ENCODE results near the gene MAPK8IP1.

The MAPK8IP1 gene

GRCh38 chr11:45859661-45860140 is 25.8 kb upstream of the MAPK8IP1 start:
- DNase-seq (ENCODE audit: low spot score) = no peak
- in situ Hi-C loops (cut with MboI; ENCODE audit: low pct_unique_long_range_greater_than_20kb, low sequenced_read_pairs, unreplicated experiment) = no loop called here
- TF ChIP-seq, protein P1, sequence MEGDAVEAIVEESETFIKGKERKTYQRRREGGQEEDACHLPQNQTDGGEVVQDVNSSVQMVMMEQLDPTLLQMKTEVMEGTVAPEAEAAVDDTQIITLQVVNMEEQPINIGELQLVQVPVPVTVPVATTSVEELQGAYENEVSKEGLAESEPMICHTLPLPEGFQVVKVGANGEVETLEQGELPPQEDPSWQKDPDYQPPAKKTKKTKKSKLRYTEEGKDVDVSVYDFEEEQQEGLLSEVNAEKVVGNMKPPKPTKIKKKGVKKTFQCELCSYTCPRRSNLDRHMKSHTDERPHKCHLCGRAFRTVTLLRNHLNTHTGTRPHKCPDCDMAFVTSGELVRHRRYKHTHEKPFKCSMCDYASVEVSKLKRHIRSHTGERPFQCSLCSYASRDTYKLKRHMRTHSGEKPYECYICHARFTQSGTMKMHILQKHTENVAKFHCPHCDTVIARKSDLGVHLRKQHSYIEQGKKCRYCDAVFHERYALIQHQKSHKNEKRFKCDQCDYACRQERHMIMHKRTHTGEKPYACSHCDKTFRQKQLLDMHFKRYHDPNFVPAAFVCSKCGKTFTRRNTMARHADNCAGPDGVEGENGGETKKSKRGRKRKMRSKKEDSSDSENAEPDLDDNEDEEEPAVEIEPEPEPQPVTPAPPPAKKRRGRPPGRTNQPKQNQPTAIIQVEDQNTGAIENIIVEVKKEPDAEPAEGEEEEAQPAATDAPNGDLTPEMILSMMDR (IDR thresholded peaks at IDR 0.05; ENCODE audit: extremely low read depth, insufficient read depth, missing control alignments) = no peak

DNA sequence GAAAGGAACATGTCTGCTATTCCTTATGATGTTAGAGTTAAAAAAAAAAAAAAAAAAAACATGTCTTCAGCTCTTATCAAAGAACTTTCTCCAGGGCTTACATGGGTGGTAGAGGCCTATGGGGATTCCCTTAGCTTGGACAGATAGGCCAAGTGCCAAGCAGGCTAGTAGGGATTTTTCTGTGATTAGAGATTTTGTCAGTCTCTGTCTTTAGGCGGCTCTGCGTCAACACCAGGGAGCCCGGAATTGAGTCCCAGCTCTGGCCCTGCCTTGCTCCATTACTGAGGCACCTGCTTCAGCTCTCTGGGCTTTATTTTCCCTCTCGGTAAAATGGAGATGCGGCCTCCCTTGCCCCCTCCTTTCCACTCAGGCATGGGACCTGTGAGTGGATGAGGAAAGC is 25.1 kb upstream of the MAPK8IP1 start:
- TF ChIP-seq, protein P1 (IDR thresholded peaks at IDR 0.05; ENCODE audit: extremely low read depth, insufficient read depth, missing control alignments) = no peak
- in situ Hi-C loops (cut with MboI; ENCODE audit: low pct_unique_long_range_greater_than_20kb, low sequenced_read_pairs, unreplicated experiment) = no loop called here
- DNase-seq (ENCODE audit: low spot score) = no peak

DNA sequence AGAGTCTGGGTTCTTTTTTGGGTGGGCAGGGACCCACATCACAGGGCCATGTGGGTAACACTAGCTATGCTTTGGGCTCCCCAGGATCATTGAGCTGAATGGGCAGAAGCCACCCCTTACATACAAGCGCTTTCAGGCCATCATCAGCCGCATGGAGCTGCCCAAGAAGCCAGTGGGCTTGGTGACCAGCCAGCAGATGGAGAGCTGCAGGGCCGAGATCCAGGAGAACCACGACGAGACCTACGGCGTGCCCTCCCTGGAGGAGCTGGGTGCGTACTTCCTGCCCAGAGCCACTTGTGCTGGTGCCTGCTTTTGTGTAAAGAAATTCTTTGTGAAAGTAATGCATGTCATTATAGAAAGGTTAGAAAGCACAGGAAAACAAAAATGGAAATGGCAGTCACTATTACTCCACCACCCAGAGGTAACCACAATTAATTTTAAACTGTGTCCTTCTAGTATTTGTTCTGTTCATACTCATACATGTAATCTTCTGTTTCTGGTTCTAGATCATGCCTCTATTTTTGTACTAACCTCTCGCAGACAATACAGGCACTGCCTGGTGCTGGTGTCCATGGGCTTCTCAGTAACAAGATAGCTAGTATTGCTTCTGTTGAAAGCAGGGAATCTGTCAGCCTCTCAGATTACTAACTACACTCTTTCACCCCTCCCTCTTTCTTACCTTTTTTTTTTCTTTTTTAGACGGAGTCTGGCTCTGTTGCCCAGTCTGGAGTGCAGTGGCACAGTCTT is 24.5 kb upstream of the MAPK8IP1 start:
- TF ChIP-seq, protein P1 (IDR thresholded peaks at IDR 0.05; ENCODE audit: extremely low read depth, insufficient read depth, missing control alignments) = no peak
- no peak for DNase-seq (ENCODE audit: low spot score)
- in situ Hi-C loops (cut with MboI; ENCODE audit: low pct_unique_long_range_greater_than_20kb, low sequenced_read_pairs, unreplicated experiment) = no loop called here

DNA sequence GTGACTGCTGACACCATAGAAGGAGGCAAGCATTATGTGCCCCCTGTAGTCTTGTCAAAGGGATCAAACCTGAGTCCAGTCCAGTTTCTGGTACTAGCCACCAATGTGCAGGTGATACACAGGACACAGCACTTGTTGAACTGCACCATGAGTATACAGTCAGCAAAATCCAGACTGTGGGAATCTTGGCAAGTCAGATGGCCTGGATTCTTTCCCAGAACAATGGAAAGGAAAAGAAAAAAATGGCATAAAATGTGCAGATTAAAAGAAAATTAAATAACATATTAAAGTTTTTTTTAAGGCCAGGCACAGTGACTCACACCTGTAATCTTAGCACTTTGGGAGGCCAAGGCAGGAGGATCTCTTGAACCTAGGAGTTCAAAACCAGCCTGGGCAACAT is 21.4 kb upstream of the MAPK8IP1 start:
- in situ Hi-C loops (cut with MboI; ENCODE audit: low pct_unique_long_range_greater_than_20kb, low sequenced_read_pairs, unreplicated experiment) = no loop called here
- TF ChIP-seq, protein P1 (IDR thresholded peaks at IDR 0.05; ENCODE audit: extremely low read depth, insufficient read depth, missing control alignments) = no peak
- no peak for DNase-seq (ENCODE audit: low spot score)

DNA sequence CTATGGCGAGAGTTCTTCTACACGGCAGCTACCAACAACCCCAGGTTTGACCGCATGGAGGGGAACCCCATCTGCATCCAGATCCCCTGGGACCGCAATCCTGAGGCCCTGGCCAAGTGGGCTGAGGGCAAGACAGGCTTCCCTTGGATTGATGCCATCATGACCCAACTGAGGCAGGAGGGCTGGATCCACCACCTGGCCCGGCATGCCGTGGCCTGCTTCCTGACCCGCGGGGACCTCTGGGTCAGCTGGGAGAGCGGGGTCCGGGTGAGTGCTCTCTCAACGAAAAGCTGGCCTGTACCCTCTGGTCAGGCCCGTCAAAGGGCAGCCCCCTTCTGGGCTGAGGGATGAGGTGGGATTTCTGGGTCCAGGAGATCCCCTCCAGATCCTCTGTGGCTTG is 15.9 kb upstream of the MAPK8IP1 start:
- TF ChIP-seq, protein P1 (IDR thresholded peaks at IDR 0.05; ENCODE audit: extremely low read depth, insufficient read depth, missing control alignments) = no peak
- in situ Hi-C loops (cut with MboI; ENCODE audit: low pct_unique_long_range_greater_than_20kb, low sequenced_read_pairs, unreplicated experiment) = no loop called here
- DNase-seq (ENCODE audit: low spot score) = no peak

- DNase-seq (ENCODE audit: low spot score) = no peak
- TF ChIP-seq, protein P1 (IDR thresholded peaks at IDR 0.05; ENCODE audit: extremely low read depth, insufficient read depth, missing control alignments) = no peak
- in situ Hi-C loops (cut with MboI; ENCODE audit: low pct_unique_long_range_greater_than_20kb, low sequenced_read_pairs, unreplicated experiment) = no loop called here
Measured at GRCh38 chr11:45870706-45871105, 14.7 kb upstream of the MAPK8IP1 start.
